Activated T-cell treated with anti-CD3 and anti-CD28 coated beads, Interleukin-2, amount 50 U/mL, for 24 hours (primary cell): ENCODE measurements around the gene HSF5.

ENCODE experiments used
- DNase-seq: peaks from one replicate; pipeline ENCODE4 v3.0.0-alpha.2; 2020
- H3K27ac Mint-ChIP-seq: 2 replicates; pipeline ENCODE4 v1.8.0; 2020; ENCODE audit warnings: mild to moderate bottlenecking, mixed read lengths
- H3K27me3 Mint-ChIP-seq: 2 replicates; pipeline ENCODE4 v1.8.0; 2020; ENCODE audit warnings: mixed read lengths
- H3K36me3 Mint-ChIP-seq: 2 replicates; pipeline ENCODE4 v1.8.0; 2020; ENCODE audit warnings: low read depth, mixed read lengths
- H3K4me1 Mint-ChIP-seq: 2 replicates; pipeline ENCODE4 v1.8.0; 2020; ENCODE audit warnings: low read depth, mixed read lengths
- H3K4me3 Mint-ChIP-seq: 2 replicates; pipeline ENCODE4 v1.8.0; 2020; ENCODE audit warnings: mild to moderate bottlenecking, moderate library complexity, mixed read lengths
- H3K9me3 Mint-ChIP-seq: 2 replicates; pipeline ENCODE4 v1.8.0; 2020; ENCODE audit warnings: mixed read lengths

Gene HSF5

DNA sequence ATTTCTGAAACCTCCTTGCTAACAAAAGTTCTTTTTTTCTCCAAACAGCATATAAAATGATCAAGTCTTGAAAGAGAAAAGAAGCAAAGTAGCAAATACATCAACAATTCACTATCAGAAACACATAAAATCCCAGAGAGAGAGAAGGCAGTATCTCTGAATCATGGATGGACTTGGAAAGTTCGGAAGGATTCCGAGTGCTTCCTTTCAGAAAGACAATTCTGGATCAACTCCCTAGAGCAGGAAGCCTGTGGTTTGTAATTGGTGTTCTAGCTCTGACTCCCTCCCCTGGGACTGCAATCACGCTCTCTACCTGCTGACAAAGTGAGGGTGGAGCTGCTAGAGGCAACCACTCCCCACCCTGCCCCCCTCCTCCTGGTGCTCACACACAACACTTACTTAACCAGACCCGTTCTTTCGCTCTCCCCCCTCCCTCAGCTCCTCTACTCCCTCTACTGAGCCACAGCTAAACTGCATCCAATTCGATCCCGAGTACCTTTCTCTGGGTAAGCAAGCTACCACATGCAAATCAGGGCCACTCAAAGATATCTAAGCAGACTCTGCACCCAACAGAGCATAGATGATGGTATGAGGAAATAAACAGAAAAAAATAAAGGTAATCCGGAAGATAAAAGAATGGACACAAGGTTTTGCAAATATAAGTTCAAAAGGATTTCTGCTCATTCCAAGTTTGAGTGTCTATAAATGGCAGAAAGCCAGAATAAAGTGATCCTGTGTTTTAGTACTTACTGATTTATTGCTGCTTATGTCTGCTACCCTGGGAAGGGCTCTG, 70.7 kb downstream of the HSF5 start, which contains the start of gene RNF43:
Gene RNF43, minus strand, starts transcription at position 235 of the 793 bp plus-strand sequence. CDS start 1,957 bp downstream, outside the sequence.
- peak; percentile 82 for DNase-seq
- H3K4me1 Mint-ChIP-seq: peaks cover 38% of the 10 kb centered on the region

DNA sequence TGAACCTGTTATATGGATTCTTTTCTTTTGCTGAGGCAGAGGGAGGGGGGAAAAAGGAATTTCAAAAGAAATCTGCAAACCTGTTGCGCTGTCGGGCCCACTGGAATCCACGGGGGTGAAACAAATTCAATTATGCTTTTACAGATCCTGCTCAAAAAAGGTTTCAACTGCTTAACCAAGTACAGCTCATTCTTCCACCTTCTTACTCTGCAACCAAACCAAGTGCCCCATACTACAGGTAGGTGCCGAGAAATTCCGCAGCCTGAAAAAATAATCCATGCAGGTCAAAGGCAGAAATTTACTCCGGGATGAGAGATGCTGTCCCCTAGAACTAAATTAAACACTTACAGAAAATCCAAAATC, 71.3 kb downstream of the HSF5 start:
- Mint-ChIP-seq H3K9me3 (no peaks in the 10 kb centered on the region), H3K27ac (peak overlapping the region; percentile 69), H3K4me3 (no peak overlapping the region), H3K36me3 (no peaks in the 10 kb centered on the region), H3K27me3 (no peaks in the 10 kb centered on the region), H3K4me1 (peaks cover 43% of the 10 kb centered on the region)
- DNase-seq: no peak

More for the DNA sequence above, 70.7 kb downstream of the HSF5 start, which contains the start of gene RNF43:
- Mint-ChIP-seq H3K27ac (peak within 1 kb of the TSS; percentile 69), H3K36me3 (peaks cover 1% of the 10 kb centered on the region), H3K27me3 (no peaks in the 10 kb centered on the region), H3K4me3 (peak within 1 kb of the TSS; percentile 9), H3K9me3 (no peaks in the 10 kb centered on the region)

DNA sequence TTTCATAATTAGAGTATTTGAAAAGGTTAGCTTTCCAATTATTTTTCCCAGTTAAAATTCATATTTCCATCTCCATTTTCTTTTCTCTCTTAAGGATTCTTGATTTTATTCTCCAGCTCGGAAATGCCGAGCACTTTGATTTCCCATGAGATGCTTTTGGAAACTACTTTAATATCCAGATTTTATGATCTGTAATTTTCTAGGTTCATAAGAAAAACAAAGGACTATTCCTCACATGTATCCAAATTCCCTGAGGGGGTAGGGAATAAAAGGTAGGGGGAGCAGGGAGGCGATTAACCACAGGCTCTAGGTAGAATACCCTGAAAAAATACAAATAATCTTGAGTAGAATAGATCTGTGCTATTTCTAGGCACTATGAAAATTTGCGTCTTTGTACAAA, 71.8 kb downstream of the HSF5 start:
- Mint-ChIP-seq H3K27me3 (no peaks in the 10 kb centered on the region), H3K27ac (no peak overlapping the region), H3K4me1 (peaks cover 44% of the 10 kb centered on the region), H3K36me3 (no peaks in the 10 kb centered on the region), H3K9me3 (no peaks in the 10 kb centered on the region), H3K4me3 (no peak overlapping the region)
- no peak for DNase-seq

DNA sequence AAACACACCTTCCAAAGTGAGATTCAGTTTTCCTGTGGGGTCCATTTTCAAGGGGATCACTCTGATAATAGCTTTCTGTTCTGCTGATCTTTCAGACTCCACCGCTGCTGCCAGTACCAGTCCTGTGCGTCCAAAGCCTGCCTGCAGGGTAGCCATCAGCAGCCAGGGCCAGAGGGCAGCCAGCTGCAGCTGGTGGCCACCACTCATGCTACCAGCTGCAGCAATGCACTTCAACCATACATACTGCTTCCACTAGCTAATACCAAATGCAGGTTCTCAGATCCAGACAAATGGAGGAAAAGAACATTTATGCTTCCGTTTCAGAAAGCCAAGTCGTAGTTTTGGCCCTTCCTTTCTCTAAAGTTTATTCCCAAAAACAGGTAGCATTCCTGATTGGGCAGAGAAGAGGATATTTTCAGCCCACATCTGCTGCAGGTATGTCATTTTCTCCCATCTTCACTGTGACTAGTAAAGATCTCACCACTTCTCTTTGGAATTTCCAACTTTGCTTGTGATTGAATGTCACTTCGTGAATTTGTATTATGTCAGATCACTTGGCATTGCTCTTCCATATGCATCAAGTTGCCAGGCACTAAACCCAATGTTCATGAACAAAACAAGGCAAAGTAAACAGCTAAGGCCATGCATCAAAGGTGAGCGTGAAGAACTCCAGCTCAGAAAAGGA, 72.7 kb downstream of the HSF5 start:
- no peak for DNase-seq
- Mint-ChIP-seq H3K27me3 (no peaks in the 10 kb centered on the region), H3K27ac (no peak overlapping the region), H3K4me1 (peaks cover 44% of the 10 kb centered on the region), H3K9me3 (no peaks in the 10 kb centered on the region), H3K36me3 (no peaks in the 10 kb centered on the region), H3K4me3 (no peak overlapping the region)

DNA sequence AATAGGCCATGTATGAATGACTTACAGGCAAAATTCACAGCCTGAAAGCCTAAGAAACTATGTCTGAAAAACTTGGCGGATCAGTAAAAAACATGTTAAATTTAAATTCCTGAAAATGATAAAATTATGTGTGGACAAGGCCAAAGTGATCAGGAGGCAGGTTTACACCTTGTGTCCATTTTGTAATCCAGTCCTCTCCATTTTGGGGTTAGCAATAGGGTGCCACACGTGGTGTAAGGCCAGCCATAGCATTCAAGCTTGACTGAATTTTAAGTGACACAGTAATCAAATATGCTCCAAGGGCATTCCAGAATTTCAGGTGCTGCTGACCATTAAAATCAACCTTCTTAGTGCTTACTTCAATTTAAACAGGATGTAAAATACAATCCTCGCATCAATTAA, 73.6 kb downstream of the HSF5 start:
- Mint-ChIP-seq H3K27me3 (no peaks in the 10 kb centered on the region), H3K9me3 (no peaks in the 10 kb centered on the region), H3K36me3 (no peaks in the 10 kb centered on the region), H3K4me1 (peaks cover 44% of the 10 kb centered on the region), H3K27ac (no peak overlapping the region), H3K4me3 (no peak overlapping the region)
- DNase-seq: no peak

DNA sequence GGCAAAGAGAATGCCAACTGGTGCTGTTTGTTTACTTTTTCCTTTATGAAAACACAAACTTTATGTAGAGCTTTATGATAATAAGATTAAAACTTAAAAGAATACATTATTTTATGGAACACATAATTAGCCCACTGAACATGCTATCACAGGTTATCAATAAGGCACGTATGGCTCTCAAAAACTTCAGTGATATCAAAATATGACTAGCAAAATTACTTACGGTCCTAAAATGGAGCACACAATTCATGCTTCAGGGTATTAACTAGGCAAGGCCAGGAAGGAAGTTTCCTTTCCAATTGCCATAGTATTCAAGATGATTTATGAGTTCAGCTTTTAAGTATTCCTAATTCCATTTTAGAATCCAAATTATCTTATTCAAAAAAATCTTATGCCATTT, 74.5 kb downstream of the HSF5 start:
- no peaks in the 10 kb centered on the region for H3K9me3 Mint-ChIP-seq
- DNase-seq: no peak
- peaks cover 44% of the 10 kb centered on the region for H3K4me1 Mint-ChIP-seq
- no peaks in the 10 kb centered on the region for H3K36me3 Mint-ChIP-seq
- H3K27me3 Mint-ChIP-seq: no peaks in the 10 kb centered on the region
- H3K4me3 Mint-ChIP-seq: no peak overlapping the region
- peak overlapping the region; percentile 87 for H3K27ac Mint-ChIP-seq

DNA sequence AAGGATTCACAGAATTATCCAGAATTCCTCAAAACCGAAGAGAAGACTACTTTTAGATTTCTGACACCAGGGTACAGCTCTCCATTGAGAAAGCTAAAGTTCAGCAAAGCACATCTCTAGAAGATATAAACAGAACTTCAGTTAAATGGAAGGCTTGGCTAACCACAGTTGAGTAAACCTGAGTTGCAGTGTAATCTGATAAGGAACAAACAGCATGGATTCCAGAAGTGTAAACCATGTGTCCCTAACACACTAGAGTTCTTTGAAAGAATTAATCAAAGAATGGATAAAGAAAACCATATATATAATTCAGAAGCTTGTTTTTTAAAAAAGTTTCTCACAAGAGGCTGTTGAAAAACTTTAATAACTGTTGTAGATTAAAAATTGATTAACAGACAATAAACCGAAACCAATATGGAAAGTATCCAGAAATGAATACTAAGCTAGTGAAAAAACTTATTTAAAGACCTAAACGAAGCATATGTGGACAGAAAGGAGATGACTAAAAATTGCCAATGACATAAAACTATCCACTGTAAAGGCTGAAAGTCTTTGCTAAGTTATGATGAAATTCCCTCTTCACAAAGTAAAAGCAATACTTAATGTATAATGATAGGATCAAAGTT, 75.1 kb downstream of the HSF5 start:
- Mint-ChIP-seq H3K4me1 (peaks cover 40% of the 10 kb centered on the region), H3K4me3 (peak overlapping the region; percentile 42), H3K27me3 (no peaks in the 10 kb centered on the region), H3K9me3 (no peaks in the 10 kb centered on the region), H3K36me3 (no peaks in the 10 kb centered on the region), H3K27ac (peak overlapping the region; percentile 87)
- no peak for DNase-seq

DNA sequence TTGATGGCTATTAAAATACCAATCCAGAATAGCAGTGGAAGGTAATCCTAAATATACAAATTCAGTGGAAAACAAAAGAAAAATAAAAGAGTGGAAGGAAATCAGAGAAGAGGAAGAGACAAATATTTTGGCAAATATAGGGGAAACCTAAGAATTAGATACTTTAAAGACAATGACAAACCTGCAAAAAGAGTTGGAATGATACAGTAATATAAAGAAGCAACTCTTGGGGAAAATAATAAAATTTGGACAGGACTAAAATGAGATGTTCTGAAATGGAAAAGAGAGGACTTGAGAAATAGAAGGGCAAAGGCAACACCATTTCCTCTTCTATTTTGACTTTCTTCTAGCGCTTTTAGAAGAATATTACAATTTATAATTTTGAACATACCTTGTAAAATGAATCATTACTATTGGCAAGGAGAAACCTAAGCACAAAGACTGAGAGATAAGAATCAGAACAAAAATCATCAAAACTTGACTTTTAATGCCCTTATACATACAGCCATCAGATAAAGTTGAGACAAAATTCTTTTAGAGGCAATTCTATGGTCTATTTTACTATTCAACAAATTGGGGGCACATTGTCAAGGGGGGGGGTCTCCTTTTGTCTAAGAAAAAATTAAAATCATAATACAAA, 76.0 kb downstream of the HSF5 start:
- H3K36me3 Mint-ChIP-seq: no peaks in the 10 kb centered on the region
- peak overlapping the region; percentile 87 for H3K27ac Mint-ChIP-seq
- H3K9me3 Mint-ChIP-seq: no peaks in the 10 kb centered on the region
- H3K4me1 Mint-ChIP-seq: peaks cover 31% of the 10 kb centered on the region
- no peaks in the 10 kb centered on the region for H3K27me3 Mint-ChIP-seq
- DNase-seq: no peak
- H3K4me3 Mint-ChIP-seq: peak overlapping the region; percentile 10

DNA sequence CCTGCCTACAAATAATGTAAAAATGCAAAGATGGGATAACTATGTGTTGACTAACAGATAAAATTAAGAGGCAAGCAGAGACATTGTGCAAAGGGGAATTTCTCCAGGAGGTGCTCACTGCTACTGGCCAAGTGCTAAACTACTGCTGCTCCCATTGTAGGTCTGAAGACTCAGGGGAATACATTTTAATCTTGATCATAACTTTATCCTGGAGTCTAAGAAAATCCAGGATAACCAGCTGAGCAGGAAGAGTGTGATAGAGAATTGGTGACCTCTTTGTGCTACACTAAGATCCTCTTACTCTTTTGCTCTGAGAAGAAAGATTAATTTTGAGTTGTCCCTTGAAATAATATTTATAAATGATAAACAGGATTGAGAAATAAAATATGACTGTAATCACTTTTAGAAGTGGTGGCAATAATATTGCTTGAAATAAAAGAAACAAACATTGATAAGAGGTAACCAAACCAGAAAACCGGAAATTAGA, 76.8 kb downstream of the HSF5 start:
- peaks cover 27% of the 10 kb centered on the region for H3K4me1 Mint-ChIP-seq
- H3K27ac Mint-ChIP-seq: no peak overlapping the region
- no peaks in the 10 kb centered on the region for H3K9me3 Mint-ChIP-seq
- DNase-seq: no peak
- H3K27me3 Mint-ChIP-seq: no peaks in the 10 kb centered on the region
- no peak overlapping the region for H3K4me3 Mint-ChIP-seq
- H3K36me3 Mint-ChIP-seq: no peaks in the 10 kb centered on the region

DNA sequence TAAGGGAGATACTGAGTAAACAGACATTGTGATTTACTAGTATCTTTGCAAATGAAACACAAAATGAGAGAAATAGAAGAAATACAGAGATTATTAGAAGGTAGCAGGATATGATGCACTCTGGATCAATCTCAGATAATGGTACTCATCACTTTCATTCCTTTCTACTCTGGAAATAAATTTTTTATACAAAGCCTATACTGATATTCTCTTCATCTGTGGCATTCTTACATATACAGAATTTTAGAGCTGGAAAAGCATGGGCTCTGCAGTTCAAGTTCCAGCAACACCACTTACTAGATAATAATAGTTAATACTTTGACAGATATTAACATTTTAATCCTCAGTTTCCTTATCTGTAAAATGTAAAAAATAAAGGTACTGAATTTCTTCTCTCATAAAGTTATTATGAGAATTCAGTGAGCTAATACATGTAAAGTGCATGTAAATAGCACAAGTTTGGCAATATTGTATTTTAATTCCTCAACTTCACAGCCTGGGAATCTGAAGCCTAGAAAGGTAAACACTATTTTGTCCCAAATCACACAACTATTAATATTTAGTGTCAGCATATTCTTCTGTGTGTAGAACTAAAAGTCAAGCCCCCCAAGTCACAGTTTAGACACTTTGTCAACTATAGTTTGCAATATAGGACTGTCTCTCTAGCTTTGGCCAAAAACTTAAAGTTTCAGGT, 77.3 kb downstream of the HSF5 start:
- Mint-ChIP-seq H3K27ac (no peak overlapping the region), H3K4me1 (peaks cover 25% of the 10 kb centered on the region)

DNA sequence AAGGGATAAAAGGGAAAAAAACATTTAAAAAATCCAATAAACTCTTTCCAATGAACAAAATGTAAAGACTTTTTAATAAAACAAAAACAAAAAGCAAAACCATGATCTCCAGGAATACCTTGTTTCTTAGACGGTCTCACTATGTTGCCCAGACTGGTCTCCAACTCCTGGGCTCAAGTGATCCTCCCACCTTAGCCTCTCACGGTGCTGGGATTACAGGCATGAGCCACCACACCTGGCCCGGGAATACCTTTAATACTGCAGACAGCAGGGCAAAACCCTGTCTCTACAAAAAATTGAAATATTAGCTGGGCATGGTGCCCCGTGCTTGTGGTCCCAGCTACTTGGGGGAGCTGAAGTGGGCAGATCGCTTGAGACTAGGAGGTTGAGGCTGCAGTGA, 78.8 kb downstream of the HSF5 start:
- no peaks in the 10 kb centered on the region for H3K9me3 Mint-ChIP-seq
- DNase-seq: no peak
- H3K36me3 Mint-ChIP-seq: no peaks in the 10 kb centered on the region
- H3K27me3 Mint-ChIP-seq: no peaks in the 10 kb centered on the region
- no peak overlapping the region for H3K4me3 Mint-ChIP-seq
- peaks cover 22% of the 10 kb centered on the region for H3K4me1 Mint-ChIP-seq
- no peak overlapping the region for H3K27ac Mint-ChIP-seq

More for the DNA sequence above, 77.3 kb downstream of the HSF5 start:
- Mint-ChIP-seq H3K4me3 (no peak overlapping the region), H3K36me3 (no peaks in the 10 kb centered on the region), H3K9me3 (no peaks in the 10 kb centered on the region), H3K27me3 (no peaks in the 10 kb centered on the region)
- DNase-seq: no peak

DNA sequence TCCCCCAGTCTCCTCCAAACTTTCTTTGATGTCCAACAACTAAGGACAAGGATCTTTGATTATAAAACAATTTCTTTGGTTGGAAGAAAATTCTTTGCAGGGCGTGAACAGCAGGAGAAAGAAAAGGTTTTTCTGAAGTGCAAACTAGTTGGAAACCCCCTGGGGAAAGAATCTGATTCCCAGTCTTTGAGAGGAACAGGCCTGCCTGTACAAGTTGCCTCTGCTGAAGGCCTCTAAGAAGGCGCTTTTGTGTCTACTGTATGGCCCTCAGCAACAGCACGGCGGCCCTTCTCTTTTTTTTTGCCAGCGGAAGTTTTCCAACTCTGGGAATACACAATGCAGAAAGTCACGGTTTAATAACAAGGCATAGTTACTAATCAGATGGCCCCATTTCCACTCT, 84.9 kb downstream of the HSF5 start:
- H3K4me1 Mint-ChIP-seq: peaks cover 14% of the 10 kb centered on the region
- H3K4me3 Mint-ChIP-seq: no peak overlapping the region
- H3K9me3 Mint-ChIP-seq: no peaks in the 10 kb centered on the region
- DNase-seq: no peak
- H3K27ac Mint-ChIP-seq: no peak overlapping the region
- H3K27me3 Mint-ChIP-seq: no peaks in the 10 kb centered on the region
- H3K36me3 Mint-ChIP-seq: no peaks in the 10 kb centered on the region

DNA sequence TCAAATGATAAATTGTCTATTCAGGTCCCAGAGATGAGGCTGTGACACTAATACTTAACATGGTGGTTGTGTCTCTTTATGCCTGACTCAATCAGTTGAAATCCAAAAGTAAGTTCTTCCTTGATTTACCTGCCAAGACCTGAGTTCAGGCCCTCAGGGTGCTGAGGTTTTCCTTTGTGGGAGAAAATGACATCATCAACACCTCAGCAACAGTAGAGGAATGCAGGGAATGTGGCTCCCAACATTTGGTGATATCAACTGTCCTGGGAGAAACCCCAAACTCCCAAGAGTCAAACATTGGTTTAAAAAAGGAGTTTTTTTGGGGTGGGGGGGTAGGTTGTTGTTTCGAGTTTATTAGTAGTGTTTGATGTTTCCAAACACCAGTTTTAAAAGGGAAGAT, 85.5 kb downstream of the HSF5 start:
- H3K27ac Mint-ChIP-seq: no peak overlapping the region
- no peaks in the 10 kb centered on the region for H3K27me3 Mint-ChIP-seq
- H3K9me3 Mint-ChIP-seq: no peaks in the 10 kb centered on the region
- no peak for DNase-seq
- H3K4me3 Mint-ChIP-seq: no peak overlapping the region
- peaks cover 14% of the 10 kb centered on the region for H3K4me1 Mint-ChIP-seq
- H3K36me3 Mint-ChIP-seq: no peaks in the 10 kb centered on the region

DNA sequence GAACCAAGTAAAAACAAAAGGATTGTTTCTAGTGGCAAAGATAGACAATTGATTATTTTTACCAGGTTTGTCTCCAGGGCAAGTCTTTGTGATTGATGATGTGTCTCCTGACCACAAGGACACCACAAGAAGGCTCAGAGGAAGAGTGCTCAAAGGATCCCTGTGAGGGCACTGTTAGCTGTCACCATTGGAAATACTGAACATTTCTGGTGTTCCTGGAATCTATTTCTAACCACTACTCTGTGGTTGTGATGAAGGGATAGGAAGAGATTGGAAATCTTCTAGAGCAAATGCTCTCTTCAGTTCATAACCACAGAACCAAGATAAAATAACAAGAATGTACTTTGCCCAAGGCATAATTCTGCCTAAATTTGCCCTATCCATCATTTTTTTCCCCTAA, 86.2 kb downstream of the HSF5 start:
- no peaks in the 10 kb centered on the region for H3K36me3 Mint-ChIP-seq
- H3K9me3 Mint-ChIP-seq: no peaks in the 10 kb centered on the region
- H3K4me1 Mint-ChIP-seq: peaks cover 14% of the 10 kb centered on the region
- H3K27ac Mint-ChIP-seq: peak overlapping the region; percentile 12
- H3K4me3 Mint-ChIP-seq: no peak overlapping the region
- no peak for DNase-seq
- no peaks in the 10 kb centered on the region for H3K27me3 Mint-ChIP-seq
